SK-N-SH (cell line): Measurements from ENCODE around the gene MAEA. TPM values are rescaled to one million over a fixed set of nuclear protein-coding genes. Genes with fewer than 3 reads are reported as not detected.

Experiments
- CTCF ChIA-PET: fragments of 300-600, 350-600 bp; formaldehyde crosslinking; extraction: SDS; loops from one replicate; lab custom pipeline; 2021; lab: Yijun Ruan, JAX
- POLR2A ChIA-PET: fragments of 350-600 bp; sonication (Branson Sonifier 250); formaldehyde crosslinking; extraction: SDS; loops from one replicate; lab custom pipeline; 2020; ENCODE audit warnings: antibody characterized with exemption, inconsistent platforms; lab: Yijun Ruan, JAX
- DNase-seq: peaks from one replicate; pipeline ENCODE4 v3.0.0; 2012
- H2AFZ ChIP-seq: fragments of 200-600 bp; sonication (generic); 2 replicates; pipeline ENCODE4 v1.8.1; 2016; ENCODE audit warnings: antibody characterized with exemption, mild to moderate bottlenecking, low read depth
- H3F3A ChIP-seq: fragments of 200-600 bp; sonication (generic); replicated peaks from 2 replicates; pipeline ENCODE3; 2016; ENCODE audit warnings: antibody characterized with exemption, mild to moderate bottlenecking; ENCODE audit not compliant: insufficient read depth
- H3K27ac ChIP-seq, 2 experiments: fragments of 200-500 bp in 1 of 2; fragments of 200-600 bp in 1 of 2; sonication (Bioruptor generic) in 1 of 2; sonication (generic), shearing (Covaris generic) in 1 of 2; 2 replicates each; pipeline versions ENCODE4 v1.5.1 to v1.6.1; 2014 to 2016; ENCODE audit warnings: low read depth in 2 of 2, inconsistent platforms in 1 of 2, low read length in 1 of 2, mild to moderate bottlenecking in 1 of 2, mixed read lengths in 1 of 2
- H3K27me3 ChIP-seq: fragments of 200-600 bp; sonication (generic), shearing (Covaris generic); 2 replicates; pipeline ENCODE4 v1.6.1; 2016; ENCODE audit warnings: mixed run types; ENCODE audit not compliant: insufficient read depth
- H3K36me3 ChIP-seq, 2 experiments: fragments of 200-500 bp in 1 of 2; fragments of 200-600 bp in 1 of 2; sonication (Bioruptor generic) in 1 of 2; sonication (generic) in 1 of 2; replicated peaks in 1 of 2; 2 replicates each; pipeline versions ENCODE3 to v1.5.1; 2014 to 2016; ENCODE audit warnings: low read length in 1 of 2, mild to moderate bottlenecking in 1 of 2; ENCODE audit not compliant: insufficient read depth in 2 of 2, control insufficient read depth in 1 of 2
- H3K4me1 ChIP-seq, 2 experiments: fragments of 200-500 bp in 1 of 2; fragments of 200-600 bp in 1 of 2; sonication (Bioruptor generic) in 1 of 2; sonication (generic), shearing (Covaris generic) in 1 of 2; 2 replicates each; pipeline versions ENCODE4 v1.5.1 to v1.6.1; 2014 to 2016; ENCODE audit warnings: low read depth in 1 of 2, low read length in 1 of 2, mixed run types in 1 of 2; ENCODE audit not compliant: insufficient read depth in 2 of 2, control insufficient read depth in 1 of 2
- H3K4me2 ChIP-seq: fragments of 200-600 bp; sonication (generic), shearing (Covaris generic); 2 replicates; pipeline ENCODE4 v1.6.1; 2017; ENCODE audit warnings: mixed run types
- H3K4me3 ChIP-seq, 2 experiments: fragments of 200-500 bp in 1 of 2; fragments of 200-600 bp in 1 of 2; sonication (Bioruptor generic) in 1 of 2; sonication (generic), shearing (Covaris generic) in 1 of 2; 2 replicates each; pipeline versions ENCODE4 v1.5.1 to v1.8.1; 2014 to 2016; ENCODE audit warnings: low read depth in 2 of 2, inconsistent platforms in 1 of 2, low read length in 1 of 2, mild to moderate bottlenecking in 1 of 2, mixed read lengths in 1 of 2, moderate library complexity in 1 of 2
- H3K79me2 ChIP-seq: fragments of 200-600 bp; sonication (generic); 2 replicates; pipeline ENCODE4 v1.8.1; 2017; ENCODE audit warnings: mild to moderate bottlenecking; ENCODE audit not compliant: insufficient read depth
- H3K9ac ChIP-seq: fragments of 200-600 bp; sonication (generic); 2 replicates; pipeline ENCODE4 v1.6.1; 2017; ENCODE audit warnings: mixed run types
- H3K9me2 ChIP-seq: fragments of 200-600 bp; sonication (generic); 2 replicates; pipeline ENCODE4 v1.6.1; 2017; ENCODE audit warnings: mixed run types
- H3K9me3 ChIP-seq: fragments of 200-600 bp; sonication (generic); 2 replicates; pipeline ENCODE4 v1.6.1; 2017; ENCODE audit warnings: mixed run types, mild to moderate bottlenecking, moderate library complexity
- H4K20me1 ChIP-seq: fragments of 200-600 bp; sonication (generic); 2 replicates; pipeline ENCODE4 v1.6.1; 2017; ENCODE audit warnings: mild to moderate bottlenecking, mixed run types; ENCODE audit not compliant: insufficient read depth
- CTCF ChIP-seq: fragments of 200-600 bp; sonication (generic); IDR thresholded peaks from 2 replicates; pipeline ENCODE4 v1.6.1; 2017; ENCODE audit warnings: antibody characterized with exemption, mild to moderate bottlenecking, moderate library complexity
- ELF1 ChIP-seq: IDR thresholded peaks from 2 replicates; pipeline ENCODE4 v1.4.0; 2012
- EP300 ChIP-seq, 2 experiments: IDR thresholded peaks; 2 replicates each; pipeline versions ENCODE4 v1.4.0 to v1.6.1; 2012; ENCODE audit warnings: borderline replicate concordance in 1 of 2, low read depth in 1 of 2, low read length in 1 of 2
- FOSL2 ChIP-seq: IDR thresholded peaks from 2 replicates; pipeline ENCODE4 v1.4.0; 2012; ENCODE audit warnings: low read depth, mild to moderate bottlenecking, moderate library complexity, borderline replicate concordance
- FOXJ3 ChIP-seq: sonication (generic); formaldehyde crosslinking; IDR thresholded peaks from 2 replicates; pipeline ENCODE4 v1.5.1; 2020; ENCODE audit warnings: mild to moderate bottlenecking, missing genetic modification reagents
- FOXM1 ChIP-seq: IDR thresholded peaks from 2 replicates; pipeline ENCODE4 v1.4.0; 2012; ENCODE audit warnings: low read depth, mild to moderate bottlenecking
- GABPA ChIP-seq: IDR thresholded peaks from 2 replicates; pipeline ENCODE4 v1.4.0; 2012; ENCODE audit warnings: low read depth, mild to moderate bottlenecking
- IRF3 ChIP-seq: fragments of 150-350 bp; IDR thresholded peaks from 2 replicates; pipeline ENCODE4 v1.6.1; 2016; ENCODE audit warnings: mild to moderate bottlenecking, low read depth, low read length
- MAX ChIP-seq: IDR thresholded peaks from 2 replicates; pipeline ENCODE4 v1.4.0; 2012; ENCODE audit warnings: low read depth
- MEF2A ChIP-seq: IDR thresholded peaks from 2 replicates; pipeline ENCODE4 v1.4.0; 2012; ENCODE audit warnings: low read depth, borderline replicate concordance
- NFIC ChIP-seq: IDR thresholded peaks from 2 replicates; pipeline ENCODE4 v1.4.0; 2012; ENCODE audit warnings: borderline replicate concordance
- NRF1 ChIP-seq: IDR thresholded peaks from 2 replicates; pipeline ENCODE4 v1.6.1; 2012; ENCODE audit warnings: low read depth, mild to moderate bottlenecking, low read length
- POLR2AphosphoS5 ChIP-seq: IDR thresholded peaks from 2 replicates; pipeline ENCODE4 v1.6.1; 2012; ENCODE audit warnings: low read depth, low read length
- RAD21 ChIP-seq: IDR thresholded peaks from 2 replicates; pipeline ENCODE4 v1.6.1; 2012; ENCODE audit warnings: mild to moderate bottlenecking, low read length
- TCF12 ChIP-seq: IDR thresholded peaks from 2 replicates; pipeline ENCODE4 v1.4.0; 2012
- USF2 ChIP-seq: fragments of 150-350 bp; IDR thresholded peaks from 2 replicates; pipeline ENCODE4 v1.6.1; 2017; ENCODE audit warnings: antibody characterized with exemption, low read length, low read depth, borderline replicate concordance
- YY1 ChIP-seq: IDR thresholded peaks from 2 replicates; pipeline ENCODE4 v1.4.0; 2012; ENCODE audit warnings: low read depth, mild to moderate bottlenecking
- ZBTB33 ChIP-seq: IDR thresholded peaks from 2 replicates; pipeline ENCODE4 v1.4.0; 2012; ENCODE audit warnings: low read depth, borderline replicate concordance
- WGBS: methylation state at CpG from one replicate; pipeline ENCODE4 v1.1.6; 2017; ENCODE audit warnings: low lambda C conversion rate; 5-methylcytosine and 5-hydroxymethylcytosine counted together
- polyA plus RNA-seq, 3 experiments: library from polyadenylated mRNA; depleted of rRNA; stranded (reverse); fragments of >200 nt; gene quantifications; 2 replicates each; pipeline ENCODE4 v1.2.3, GENCODE V29; 2012

Gene MAEA
- polyA plus RNA-seq, 1 of the 3 experiments (the other 2 are of a cell fraction) = 128 TPM

- no peak for TF ChIP-seq NRF1
- no peak for TF ChIP-seq MEF2A
- no peak for TF ChIP-seq USF2
- TF ChIP-seq NFIC = no peak
Observed at GRCh38 chr4:1255151-1255550, 34.5 kb upstream of the MAEA start (continued).

- POLR2A ChIA-PET = no interaction called here
- TF ChIP-seq YY1 = no peak
- no peak for TF ChIP-seq EP300 (IDR thresholded peaks at IDR 0.05; ENCODE audit: borderline replicate concordance in 1 of 2, low read depth in 1 of 2, low read length in 1 of 2)
- TF ChIP-seq ZBTB33 = no peak
- TF ChIP-seq IRF3 = no peak
- no peak for TF ChIP-seq GABPA
- no peak for TF ChIP-seq FOXJ3
- Histone ChIP-seq H3K9me2 (no peaks in the 10 kb centered on the region), H3K4me3 (no peak overlapping the region), H3K9ac (no peak overlapping the region), H3K4me2 (no peak overlapping the region), H4K20me1 (no peaks in the 10 kb centered on the region), H3K27me3 (no peaks in the 10 kb centered on the region), H3K36me3 (peaks cover 0 to 16% of the 10 kb centered on the region in 2 experiments), H3K79me2 (0 out of 2 replicates have a peak, but pooled peaks cover 5% of the 10 kb centered on the region), H3F3A (no peaks in the 10 kb centered on the region), H3K27ac (no peak overlapping the region), H2AFZ (no peak overlapping the region), H3K9me3 (peaks cover 3% of the 10 kb centered on the region; the same call in 1 of the 2 replicates), H3K4me1 (no peaks in the 10 kb centered on the region)
- WGBS = 71% methylated on average over 2 of the region's 2 CpGs
- CTCF ChIA-PET = interaction anchor here (0.9 to 2.0 kb wide), 3 partner anchors 12 to 124 kb away, joined by 3 to 5 read pairs (median 5); no protein-coding TSS in a partner anchor
- no peak for DNase-seq
Observed at GRCh38 chr4:1255699-1256098, 34.0 kb upstream of the MAEA start.

- POLR2A ChIA-PET = no interaction called here
- H3K27me3 ChIP-seq = no peaks in the 10 kb centered on the region
- H4K20me1 ChIP-seq = no peaks in the 10 kb centered on the region
- no peak overlapping the region for H3K9ac ChIP-seq
- no peaks in the 10 kb centered on the region for H3K4me1 ChIP-seq
- no peaks in the 10 kb centered on the region for H3K36me3 ChIP-seq
- DNase-seq = no peak
- CTCF ChIA-PET = interaction anchor here (0.7 to 1.6 kb wide), 2 partner anchors 9 to 95 kb away, joined by 3 to 10 read pairs; no protein-coding TSS in a partner anchor
- no peak for TF ChIP-seq ELF1
- TF ChIP-seq NFIC = no peak
- no peak for TF ChIP-seq FOSL2
- TF ChIP-seq MEF2A = no peak
- TF ChIP-seq MAX = no peak
- no peak for TF ChIP-seq RAD21
- TF ChIP-seq FOXM1 = no peak
- no peak for TF ChIP-seq POLR2AphosphoS5
- TF ChIP-seq TCF12 = no peak
- TF ChIP-seq CTCF = no peak
- TF ChIP-seq GABPA = no peak
- no peak overlapping the region for H2AFZ ChIP-seq
- no peaks in the 10 kb centered on the region for H3K9me2 ChIP-seq
- H3K79me2 ChIP-seq = no peaks in the 10 kb centered on the region
- H3F3A ChIP-seq = no peaks in the 10 kb centered on the region
- H3K9me3 ChIP-seq = no peaks in the 10 kb centered on the region
- no peak overlapping the region for H3K27ac ChIP-seq
- no peak overlapping the region for H3K4me2 ChIP-seq
- 56% methylated on average over 2 of the region's 2 CpGs for WGBS
- no peak overlapping the region for H3K4me3 ChIP-seq
Observed at GRCh38 chr4:1258457-1258856, 31.2 kb upstream of the MAEA start.
